K562 (cell line): ENCODE data around the gene RAI14. TPM values are rescaled to one million over a fixed set of nuclear protein-coding genes. Genes with fewer than 3 reads are reported as not detected.
A peak's percentile ranks its signal among the peaks of the same experiment; 100 is the strongest.

ENCODE experiments used
- ATAC-seq: fragments of 200-7000 bp; cut with Tn5 transposase; 3 replicates; pipeline ENCODE4 v1.9.1; 2020; ENCODE audit warnings: moderate library complexity
- BruUV-seq: library from RNA; stranded (reverse); fragments of 400-500 nt; replicated peaks from 2 replicates; lab custom pipeline; 2021; lab: Mats Ljungman, UMichigan
- CTCF ChIA-PET: fragments of 300-600 bp; formaldehyde crosslinking; extraction: SDS; loops from one replicate; lab custom pipeline; 2021; ENCODE audit warnings: low intra/inter-chr PET ratio; lab: Yijun Ruan, JAX
- POLR2A ChIA-PET: fragments of 300-600, 350-650 bp; sonication (Branson Sonifier 250); formaldehyde crosslinking; extraction: SDS; loops from one replicate; lab custom pipeline; 2021; ENCODE audit warnings: antibody characterized with exemption, inconsistent platforms; lab: Yijun Ruan, JAX
- DNase-seq, 4 experiments: peaks; one replicate each; pipeline versions ENCODE4 v3.0.0 to v3.0.0-alpha.2; 2011 to 2018; ENCODE audit warnings: low spot score in 3 of 4, mixed read lengths in 3 of 4; ENCODE audit errors: extremely low read depth in 1 of 4
- FAIRE-seq: peaks from 2 replicates; lab custom pipeline; 2011; peaks lifted over from hg19 to GRCh38; lab: Jason Lieb, UNC
- H2AFZ ChIP-seq: 2 replicates; pipeline ENCODE4 v1.6.0; 2011; ENCODE audit warnings: low read depth, low read length, control low read depth, inconsistent platforms
- H3K27ac ChIP-seq: fragments of 200-600 bp; 3 replicates; pipeline ENCODE4 v1.8.0; 2011; ENCODE audit warnings: low read depth, mild to moderate bottlenecking, control low read depth, inconsistent platforms, low read length, moderate library complexity, mixed read lengths; ENCODE audit errors: extremely low read depth
- H3K27me3 ChIP-seq, 2 experiments: fragments of 300-600 bp in 1 of 2; 2 replicates in 1 of 2; 3 replicates in 1 of 2; pipeline versions ENCODE4 v1.6.0 to v1.8.0; 2011; ENCODE audit warnings: inconsistent platforms in 2 of 2, low read length in 2 of 2, mild to moderate bottlenecking in 1 of 2, mixed read lengths in 1 of 2, moderate library complexity in 1 of 2; ENCODE audit not compliant: control insufficient read depth in 2 of 2, insufficient read depth in 2 of 2
- H3K36me3 ChIP-seq: fragments of 300-600 bp; 3 replicates; pipeline ENCODE4 v1.8.0; 2011; ENCODE audit warnings: mild to moderate bottlenecking, low read length, inconsistent platforms; ENCODE audit not compliant: control insufficient read depth, insufficient read depth
- H3K4me1 ChIP-seq, 2 experiments: fragments of 200-600 bp in 1 of 2; replicated peaks in 1 of 2; 2 replicates in 1 of 2; 3 replicates in 1 of 2; pipeline versions ENCODE4 v1.5.1 to v1.8.0; 2011; ENCODE audit warnings: inconsistent platforms in 2 of 2, low read length in 2 of 2, mild to moderate bottlenecking in 1 of 2, mixed read lengths in 1 of 2, moderate library complexity in 1 of 2; ENCODE audit not compliant: control insufficient read depth in 2 of 2, insufficient read depth in 2 of 2
- H3K4me2 ChIP-seq: 2 replicates; pipeline ENCODE4 v1.6.1; 2011; ENCODE audit warnings: low read length, control low read depth, inconsistent platforms, mixed read lengths; ENCODE audit not compliant: insufficient read depth
- H3K4me3 ChIP-seq: fragments of 200-600 bp; sonication (generic), shearing (Covaris generic); 2 replicates; pipeline ENCODE4 v1.5.1; 2016; ENCODE audit warnings: control low read depth, inconsistent platforms
- H3K79me2 ChIP-seq: fragments of 200-600 bp; 3 replicates; pipeline ENCODE4 v1.8.0; 2011; ENCODE audit warnings: low read length, inconsistent platforms; ENCODE audit not compliant: control insufficient read depth, insufficient read depth
- H3K9ac ChIP-seq, 2 experiments: 2 replicates each; pipeline versions ENCODE4 v1.6.0 to v1.6.1; 2011; ENCODE audit warnings: low read depth in 2 of 2, low read length in 2 of 2, control low read depth in 1 of 2, inconsistent platforms in 1 of 2, mild to moderate bottlenecking in 1 of 2, mixed read lengths in 1 of 2; ENCODE audit not compliant: insufficient read depth in 1 of 2
- H3K9me1 ChIP-seq: one replicate; pipeline ENCODE4 v1.6.0; 2011; ENCODE audit warnings: inconsistent platforms, mild to moderate bottlenecking, low read length, moderate library complexity; ENCODE audit not compliant: control insufficient read depth, insufficient read depth
- H3K9me3 ChIP-seq: replicated peaks from 2 replicates; pipeline ENCODE4 v1.5.1; 2011; ENCODE audit warnings: low read depth, low read length, inconsistent platforms; ENCODE audit not compliant: control insufficient read depth, insufficient read depth
- H4K20me1 ChIP-seq: replicated peaks from 2 replicates; pipeline ENCODE4 v1.6.1; 2011; ENCODE audit warnings: low read length, inconsistent platforms, mixed read lengths; ENCODE audit not compliant: control insufficient read depth, insufficient read depth
- CAMTA2 ChIP-seq: fragments of 250-450 bp; sonication (Bioruptor Pico); conservative IDR thresholded peaks from 2 replicates; pipeline ENCODE4 v1.5.1; 2022
- CEBPB ChIP-seq: fragments of 450-650 bp; IDR thresholded peaks from 2 replicates; pipeline ENCODE4 v1.6.1; 2016; ENCODE audit warnings: missing genetic modification characterization, missing compliant biosample characterization
- KDM1A ChIP-seq, 2 experiments: fragments of 450-650 bp; IDR thresholded peaks; 2 replicates each; pipeline ENCODE4 v1.6.1; 2016; ENCODE audit warnings: mild to moderate bottlenecking in 2 of 2
- PHB ChIP-seq: fragments of 250-450 bp; sonication (Bioruptor Pico); IDR thresholded peaks from 2 replicates; pipeline ENCODE4 v1.5.0; 2021
- PHF8 ChIP-seq: fragments of 200-600 bp; sonication (generic); IDR thresholded peaks from 2 replicates; pipeline ENCODE4 v1.6.1; 2012; ENCODE audit warnings: mixed run types, mild to moderate bottlenecking, inconsistent platforms, low read length, moderate library complexity, borderline replicate concordance
- SMARCC2 ChIP-seq: fragments of 450-650 bp; IDR thresholded peaks from 2 replicates; pipeline ENCODE4 v1.6.1; 2017; ENCODE audit warnings: antibody characterized with exemption, moderate library complexity, mild to moderate bottlenecking, low read depth
- ZNF586 ChIP-seq: fragments of 450-650 bp; formaldehyde crosslinking; conservative IDR thresholded peaks from 2 replicates; pipeline ENCODE4 v1.4.0; 2020; ENCODE audit warnings: mild to moderate bottlenecking, moderate library complexity
- ZNF592 ChIP-seq: fragments of 450-650 bp; IDR thresholded peaks from 2 replicates; pipeline ENCODE4 v1.6.1; 2017; ENCODE audit warnings: antibody characterized with exemption, mild to moderate bottlenecking
- WGBS: fragments of 100-300 bp; shearing (Covaris generic); methylation state at CpG from one replicate; pipeline ENCODE4 v1.1.6; 2016; ENCODE audit warnings: low coverage, mixed read lengths; ENCODE audit not compliant: insufficient coverage; ENCODE audit errors: missing lambda C conversion rate; 5-methylcytosine and 5-hydroxymethylcytosine counted together
- in situ Hi-C: fragments of 300-500 bp; cut with MboI; formaldehyde crosslinking; loops from 4 replicates; pipeline ENCODE4 v1.15.0; 2018; ENCODE audit warnings: inconsistent platforms, mixed read lengths
- intact Hi-C: fragments of 100-400 bp; cut with micrococcal nuclease; formaldehyde crosslinking; loops from 2 replicates; pipeline ENCODE4 v1.14.2; 2022
- polyA plus RNA-seq, 8 experiments: library from polyadenylated mRNA; depleted of rRNA in 4 of 8; stranded (reverse) in 5 of 8; unstranded in 3 of 8; fragments of >200 nt; fragmentation: Nextera tagmentation in 2 of 8; fragmentation: Illumina TruSeq in 1 of 8; extraction: Ambion mirVana in 2 of 8; extraction: Trizol in 1 of 8; gene quantifications; 2 replicates each; pipeline versions ENCODE4 v1.2.1 to v1.2.3, GENCODE V29; 2011 to 2014; ENCODE audit warnings: inconsistent platforms in 1 of 8, missing spikeins in 1 of 8
- total RNA-seq, 7 experiments: library from RNA; depleted of rRNA in 6 of 7; stranded (reverse); fragments of >200 nt in 6 of 7; fragmentation: Illumina TruSeq in 2 of 7; extraction: Trizol in 2 of 7; gene quantifications; 2 replicates each; pipeline versions ENCODE4 v1.2.1 to v1.2.3, GENCODE V29; 2011 to 2021; ENCODE audit warnings: low replicate concordance in 1 of 7
- TF ChIP-seq, protein P1 (sequence below): sonication (generic); formaldehyde crosslinking; IDR thresholded peaks from 2 replicates; pipeline ENCODE4 v1.9.0; 2022; ENCODE audit warnings: mild to moderate bottlenecking, missing genetic modification reagents
- TF ChIP-seq, protein P2 (sequence below): fragments of 450-650 bp; IDR thresholded peaks from 2 replicates; pipeline ENCODE4 v1.6.1; 2016

Gene RAI14
- total and polyA plus RNA-seq, 9 of the 15 experiments (the other 6 are each of a cell fraction or from before 2014, with no cell fraction given): 11.3 to 82.5 (median 34.8) TPM

- intact Hi-C loops: no loop called here
- BruUV-seq: no TSS peak
- Histone ChIP-seq H3K4me1 (peaks cover 10 to 28% of the 10 kb centered on the region in 2 experiments; a peak in 4 of 5 replicates), H3K27ac (peak overlapping the region; percentile 16; the same call in 2 of the 3 replicates), H3K4me2 (no peak overlapping the region), H3K27me3 (no peaks in the 10 kb centered on the region), H4K20me1 (no peaks in the 10 kb centered on the region)
- CTCF ChIA-PET: no interaction called here
- ATAC-seq: no peak
- TF ChIP-seq, protein P1, sequence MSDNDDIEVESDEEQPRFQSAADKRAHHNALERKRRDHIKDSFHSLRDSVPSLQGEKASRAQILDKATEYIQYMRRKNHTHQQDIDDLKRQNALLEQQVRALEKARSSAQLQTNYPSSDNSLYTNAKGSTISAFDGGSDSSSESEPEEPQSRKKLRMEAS (CRISPR knock-in tag): no peak
- TF ChIP-seq ZNF586 (CRISPR knock-in tag) (no peak), PHB (CRISPR knock-in tag) (no peak), CAMTA2 (CRISPR knock-in tag) (no peak)
- TF ChIP-seq, all 486 proteins: peak for 0
- FAIRE-seq: no peak
- Histone ChIP-seq H3K9ac (no peak overlapping the region), H3K4me3 (no peak overlapping the region), H3K36me3 (peaks cover 4% of the 10 kb centered on the region; the same call in 1 of the 3 replicates), H3K9me1 (no peaks in the 10 kb centered on the region), H3K9me3 (no peaks in the 10 kb centered on the region), H3K79me2 (peaks cover 63% of the 10 kb centered on the region), H2AFZ (no peak overlapping the region)
- POLR2A ChIA-PET: interaction anchor here (1.2 to 4.0 kb wide), 3 partner anchors 14 to 19 kb away, joined by 3 to 22 read pairs (median 6); no protein-coding TSS in a partner anchor
- no peak for DNase-seq
- 79% methylated on average over 3 of the region's 3 CpGs for WGBS
- in situ Hi-C loops: no loop called here
Observed at GRCh38 chr5:34674187-34674586, 18.1 kb downstream of the RAI14 start.

DNA sequence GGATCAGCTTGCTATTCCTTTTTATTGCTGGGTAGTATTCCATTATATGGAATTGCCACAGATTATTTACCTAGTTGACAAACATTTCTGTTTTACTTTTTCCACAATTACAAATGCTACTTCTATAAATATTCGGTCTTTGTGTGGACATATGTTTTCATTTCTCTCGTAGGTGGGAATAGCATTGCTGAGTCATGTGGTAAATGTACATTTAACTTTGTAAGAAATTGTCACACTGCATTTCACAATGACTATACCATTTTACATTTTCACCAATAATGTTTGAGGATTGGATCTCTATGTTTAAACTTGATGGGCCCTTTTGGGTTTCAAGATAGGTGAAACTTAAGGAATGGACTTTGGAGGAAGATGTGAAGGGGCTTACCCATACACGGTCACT lies 19.7 kb downstream of the RAI14 start:
- ChIA-PET CTCF (no interaction called here), POLR2A (interaction anchor here (0.6 to 2.3 kb wide), 5 partner anchors 12 to 151 kb away, joined by 3 to 16 read pairs (median 4); no protein-coding TSS in a partner anchor)
- Histone ChIP-seq H3K36me3 (peaks cover 4% of the 10 kb centered on the region; the same call in 1 of the 3 replicates), H3K4me2 (no peak overlapping the region), H3K27me3 (no peaks in the 10 kb centered on the region), H4K20me1 (no peaks in the 10 kb centered on the region), H2AFZ (peak overlapping the region; percentile 62; the same call in 1 of the 2 replicates), H3K4me1 (peaks cover 10 to 28% of the 10 kb centered on the region in 2 experiments; a peak in 4 of 5 replicates), H3K79me2 (peaks cover 71% of the 10 kb centered on the region), H3K27ac (peak overlapping the region; percentile 28; the same call in 1 of the 3 replicates), H3K9me1 (no peaks in the 10 kb centered on the region), H3K9me3 (no peaks in the 10 kb centered on the region), H3K9ac (0 out of 4 replicates have a peak overlapping the region, but pooled peaks of 1 of the 2 experiments have one; percentile 21), H3K4me3 (no peak overlapping the region)
- peak; percentile 42 for FAIRE-seq
- in situ Hi-C loops (no loop called here), intact Hi-C loops (no loop called here)
- WGBS: 35% methylated on average over 3 of the region's 3 CpGs
- ATAC-seq: no peak
- no peak for DNase-seq
- no TSS peak for BruUV-seq
- TF ChIP-seq SMARCC2 (0 out of 2 replicates have a peak, but pooled peaks have one; percentile 18), ZNF592 (peak; percentile 75; the same call in 1 of the 2 replicates), PHF8 (no peak), CEBPB (tag) (peak; percentile 67), KDM1A (IDR thresholded peaks at IDR 0.05) (0 out of 4 replicates have a peak, but pooled peaks of 1 of the 2 experiments have one; percentile 7)
- TF ChIP-seq, protein P2, sequence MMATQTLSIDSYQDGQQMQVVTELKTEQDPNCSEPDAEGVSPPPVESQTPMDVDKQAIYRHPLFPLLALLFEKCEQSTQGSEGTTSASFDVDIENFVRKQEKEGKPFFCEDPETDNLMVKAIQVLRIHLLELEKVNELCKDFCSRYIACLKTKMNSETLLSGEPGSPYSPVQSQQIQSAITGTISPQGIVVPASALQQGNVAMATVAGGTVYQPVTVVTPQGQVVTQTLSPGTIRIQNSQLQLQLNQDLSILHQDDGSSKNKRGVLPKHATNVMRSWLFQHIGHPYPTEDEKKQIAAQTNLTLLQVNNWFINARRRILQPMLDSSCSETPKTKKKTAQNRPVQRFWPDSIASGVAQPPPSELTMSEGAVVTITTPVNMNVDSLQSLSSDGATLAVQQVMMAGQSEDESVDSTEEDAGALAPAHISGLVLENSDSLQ: no peak
